ENCODE data around the gene DAND5. TPM values are rescaled to one million over a fixed set of nuclear protein-coding genes. Genes with fewer than 3 reads are reported as not detected.
A peak's percentile ranks its signal among the peaks of the same experiment; 100 is the strongest.
"Not testable (repeated sequence)": the region's sequence is repeated elsewhere in the genome, so short reads cannot be mapped to it uniquely, and the experiment has no call there.

Gene DAND5
- total and polyA plus RNA-seq, 7 donors, result 0.13 to 2.0 (median 1.7) TPM; not detected in 2

DNA sequence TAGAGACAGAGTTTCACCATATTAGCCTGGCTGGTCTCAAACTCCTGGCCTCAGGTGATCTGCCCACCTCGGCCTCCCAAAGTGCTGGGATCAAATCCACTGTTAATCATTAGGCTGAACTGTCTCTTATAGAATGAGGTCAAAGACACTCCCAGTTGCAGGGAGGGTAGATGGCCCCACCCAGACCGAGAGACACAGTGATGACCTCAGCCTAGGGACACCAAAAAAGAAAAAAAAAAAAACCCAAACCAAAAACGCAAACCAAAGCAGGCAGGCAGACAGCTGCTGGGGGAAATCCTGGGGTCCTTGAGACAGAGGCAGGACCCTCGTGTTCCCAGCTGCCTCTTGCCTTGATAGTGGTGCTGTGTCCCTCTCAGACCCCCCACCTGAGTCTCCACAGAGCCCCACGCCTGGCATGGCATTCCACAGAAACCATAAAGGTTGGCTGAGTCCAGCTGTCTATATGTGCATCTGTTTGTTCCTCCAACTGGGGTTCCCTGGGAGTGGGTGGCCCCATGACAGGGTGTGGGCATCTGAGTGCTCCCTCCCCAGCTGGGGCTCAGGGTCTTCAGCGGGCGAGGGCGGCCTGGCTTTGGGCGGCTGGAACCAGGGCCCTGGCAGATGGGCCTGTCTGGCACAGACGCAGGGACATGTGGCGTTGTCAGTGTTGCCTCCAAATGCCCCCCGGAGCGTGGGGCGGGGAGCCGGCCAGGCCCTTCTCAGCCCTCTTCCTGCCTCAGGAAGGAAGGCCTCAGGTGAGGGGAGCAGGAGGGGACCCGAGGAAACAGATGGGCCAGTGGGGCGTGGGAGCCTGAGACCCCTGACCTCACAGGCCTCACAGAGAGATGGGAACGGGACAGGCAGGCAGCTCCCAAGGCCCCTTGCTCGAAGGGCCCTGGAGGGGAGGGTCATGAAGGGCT, 5.2 kb downstream of the DAND5 start:
- peaks cover 0 to 10% (median 3%) of the 10 kb centered on the region in 4 donors for H3K4me1 ChIP-seq
- no peaks in the 10 kb centered on the region for H3K36me3 ChIP-seq
- no peak for TF ChIP-seq EP300 (IDR thresholded peaks at IDR 0.05)
- no peak for TF ChIP-seq POLR2A (IDR thresholded peaks at IDR 0.05)
- TF ChIP-seq, protein P1, sequence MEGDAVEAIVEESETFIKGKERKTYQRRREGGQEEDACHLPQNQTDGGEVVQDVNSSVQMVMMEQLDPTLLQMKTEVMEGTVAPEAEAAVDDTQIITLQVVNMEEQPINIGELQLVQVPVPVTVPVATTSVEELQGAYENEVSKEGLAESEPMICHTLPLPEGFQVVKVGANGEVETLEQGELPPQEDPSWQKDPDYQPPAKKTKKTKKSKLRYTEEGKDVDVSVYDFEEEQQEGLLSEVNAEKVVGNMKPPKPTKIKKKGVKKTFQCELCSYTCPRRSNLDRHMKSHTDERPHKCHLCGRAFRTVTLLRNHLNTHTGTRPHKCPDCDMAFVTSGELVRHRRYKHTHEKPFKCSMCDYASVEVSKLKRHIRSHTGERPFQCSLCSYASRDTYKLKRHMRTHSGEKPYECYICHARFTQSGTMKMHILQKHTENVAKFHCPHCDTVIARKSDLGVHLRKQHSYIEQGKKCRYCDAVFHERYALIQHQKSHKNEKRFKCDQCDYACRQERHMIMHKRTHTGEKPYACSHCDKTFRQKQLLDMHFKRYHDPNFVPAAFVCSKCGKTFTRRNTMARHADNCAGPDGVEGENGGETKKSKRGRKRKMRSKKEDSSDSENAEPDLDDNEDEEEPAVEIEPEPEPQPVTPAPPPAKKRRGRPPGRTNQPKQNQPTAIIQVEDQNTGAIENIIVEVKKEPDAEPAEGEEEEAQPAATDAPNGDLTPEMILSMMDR (IDR thresholded peaks at IDR 0.05), result no peak
- no peak for TF ChIP-seq POLR2AphosphoS5 (IDR thresholded peaks at IDR 0.05)
- H3K9me3 ChIP-seq, result no peaks in the 10 kb centered on the region
- WGBS, 2 donors, result 55 to 63% methylated on average over 19 of the region's 19 CpGs
- no peak overlapping the region for H3K4me3 ChIP-seq
- H3K27me3 ChIP-seq, result no peaks in the 10 kb centered on the region
- DNase-seq, result no peak
- intact Hi-C loops (cut with DNase I), result loop anchor here (5.0 kb wide), 1 partner anchor 613 kb away; no protein-coding TSS in a partner anchor
- no peak overlapping the region for H3K27ac ChIP-seq

- DNase-seq, result no peak
Observed at GRCh38 chr19:12975221-12975741, 5.9 kb downstream of the DAND5 start.

GRCh38 chr19:12976109-12976508, 6.7 kb downstream of the DAND5 start:
- not testable (repeated sequence) for DNase-seq, H3K9me3 ChIP-seq, H3K4me1 ChIP-seq, H3K36me3 ChIP-seq, H3K27me3 ChIP-seq, H3K27ac ChIP-seq, H3K4me3 ChIP-seq
- 51 to 82% methylated on average over 7 of the region's 7 CpGs for WGBS, 2 donors
- intact Hi-C loops (cut with DNase I), result loop anchor here (2.0 to 5.0 kb wide), 2 partner anchors 287 to 611 kb away; no protein-coding TSS in a partner anchor

More at GRCh38 chr19:12975221-12975741, 5.9 kb downstream of the DAND5 start:
- Histone ChIP-seq H3K4me3 (no peak overlapping the region), H3K4me1 (peaks cover 0 to 3% (median 2%) of the 10 kb centered on the region in 4 donors), H3K36me3 (no peaks in the 10 kb centered on the region), H3K9me3 (no peaks in the 10 kb centered on the region), H3K27ac (no peak overlapping the region), H3K27me3 (no peaks in the 10 kb centered on the region)
- intact Hi-C loops (cut with DNase I), result loop anchor here (5.0 kb wide), 1 partner anchor 612 kb away; no protein-coding TSS in a partner anchor
- WGBS, 2 donors, result 51 to 63% methylated on average over 17 of the region's 17 CpGs
- TF ChIP-seq POLR2AphosphoS5 (IDR thresholded peaks at IDR 0.05) (no peak), EP300 (IDR thresholded peaks at IDR 0.05) (no peak), POLR2A (IDR thresholded peaks at IDR 0.05) (no peak)
- TF ChIP-seq, protein P1 (IDR thresholded peaks at IDR 0.05), result no peak

DNA sequence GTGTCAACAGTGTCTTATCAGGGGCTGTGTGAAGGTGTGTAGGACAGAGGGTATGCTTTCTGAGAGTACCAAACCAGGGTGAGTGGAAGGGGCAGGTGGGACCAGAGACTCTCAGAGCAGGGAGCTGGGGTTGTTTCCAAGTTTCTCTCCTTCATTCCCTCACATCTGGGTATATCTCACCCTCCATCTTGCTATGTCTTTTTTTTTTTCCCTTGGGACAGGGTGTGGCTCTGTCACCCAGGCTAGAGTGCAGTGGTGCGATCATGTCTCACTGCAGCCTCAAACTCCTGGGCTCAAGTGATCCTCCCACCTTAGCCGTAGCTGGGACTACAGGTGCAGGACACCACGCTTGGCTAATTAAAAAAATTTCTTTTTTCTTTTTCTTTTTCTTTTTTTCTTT, 10.6 kb downstream of the DAND5 start:
- peaks cover 0 to 12% (median 5%) of the 10 kb centered on the region in 4 donors for H3K4me1 ChIP-seq
- no peaks in the 10 kb centered on the region for H3K9me3 ChIP-seq
- no peak overlapping the region for H3K27ac ChIP-seq
- H3K4me3 ChIP-seq, result no peak overlapping the region
- intact Hi-C loops (cut with DNase I), result loop anchor here (5.0 kb wide), 1 partner anchor 607 kb away; no protein-coding TSS in a partner anchor
- no peaks in the 10 kb centered on the region for H3K36me3 ChIP-seq
- no peak for DNase-seq
- TF ChIP-seq POLR2AphosphoS5 (IDR thresholded peaks at IDR 0.05) (no peak), EP300 (IDR thresholded peaks at IDR 0.05) (no peak)
- WGBS, 2 donors, result 59 to 76% methylated on average over 3 of the region's 3 CpGs
- no peaks in the 10 kb centered on the region for H3K27me3 ChIP-seq

- peak overlapping the region in 1 of 4 donors; percentile 37 for H3K27ac ChIP-seq
- TF ChIP-seq POLR2A (IDR thresholded peaks at IDR 0.05) (no peak), EP300 (IDR thresholded peaks at IDR 0.05) (no peak), POLR2AphosphoS5 (IDR thresholded peaks at IDR 0.05) (no peak)
- TF ChIP-seq, protein P1 (IDR thresholded peaks at IDR 0.05), result no peak
- peaks cover 0 to 10% (median 7%) of the 10 kb centered on the region in 4 donors for H3K4me1 ChIP-seq
- WGBS, 2 donors, result 80 to 92% methylated on average over 6 of the region's 6 CpGs
- no peaks in the 10 kb centered on the region for H3K36me3 ChIP-seq
- no peaks in the 10 kb centered on the region for H3K27me3 ChIP-seq
- DNase-seq, result no peak
- no peak overlapping the region for H3K4me3 ChIP-seq
- intact Hi-C loops (cut with DNase I), result loop anchor here (1.0 to 2.0 kb wide), 3 partner anchors 48 to 110 kb away; no protein-coding TSS in a partner anchor
- H3K9me3 ChIP-seq, result no peaks in the 10 kb centered on the region
Observed at GRCh38 chr19:12982648-12983047, 13.3 kb downstream of the DAND5 start.

Measured in sigmoid colon (tissue), 7 donors.